H1 (cell line): Measurements from ENCODE around the gene SNX13.

ENCODE experiments used
- EZH2 ChIP-seq: fragments of 200-600 bp; sonication (generic); IDR thresholded peaks from 2 replicates; pipeline ENCODE4 v1.7.1; 2012; ENCODE audit warnings: low read depth, mild to moderate bottlenecking, moderate library complexity, low read length, inconsistent platforms; ENCODE audit not compliant: severe bottlenecking
- FOSL1 ChIP-seq: IDR thresholded peaks from 2 replicates; pipeline ENCODE4 v1.6.1; 2011; ENCODE audit warnings: mild to moderate bottlenecking, low read depth, low read length, moderate library complexity; ENCODE audit not compliant: insufficient read depth
- POLR2A ChIP-seq, 2 experiments: IDR thresholded peaks; 1 replicate in 1 of 2; 2 replicates in 1 of 2; pipeline ENCODE4 v1.6.1; 2011; ENCODE audit warnings: low read depth in 2 of 2, low read length in 2 of 2, mild to moderate bottlenecking in 2 of 2; ENCODE audit errors: control extremely low read depth in 1 of 2
- POLR2AphosphoS5 ChIP-seq: IDR thresholded peaks from 2 replicates; pipeline ENCODE4 v1.6.1; 2011; ENCODE audit warnings: low read depth, low read length
- SRF ChIP-seq: IDR thresholded peaks from 2 replicates; pipeline ENCODE4 v1.6.1; 2011; ENCODE audit warnings: mild to moderate bottlenecking, low read depth, low read length, moderate library complexity
- SUZ12 ChIP-seq: fragments of 200-600 bp; sonication (generic); IDR thresholded peaks from 2 replicates; pipeline ENCODE4 v1.6.1; 2012; ENCODE audit warnings: mild to moderate bottlenecking, inconsistent platforms, low read length, moderate library complexity, mixed read lengths
- TF ChIP-seq, protein P1 (sequence below), 3 experiments: IDR thresholded peaks; 1 replicate in 2 of 3; 2 replicates in 1 of 3; pipeline versions ENCODE4 v1.5.1 to v1.6.1; 2011; ENCODE audit warnings: low read length in 3 of 3, mild to moderate bottlenecking in 3 of 3, inconsistent platforms in 2 of 3, low read depth in 1 of 3, moderate library complexity in 1 of 3; ENCODE audit not compliant: insufficient read depth in 1 of 3; ENCODE audit errors: control extremely low read depth in 1 of 3
- TF ChIP-seq, protein P2 (sequence below): IDR thresholded peaks from 2 replicates; pipeline ENCODE4 v1.6.1; 2012; ENCODE audit warnings: inconsistent platforms
- TF ChIP-seq, protein P3 (sequence below): IDR thresholded peaks from 2 replicates; pipeline ENCODE4 v1.6.1; 2011; ENCODE audit warnings: low read length, improper control_type of control experiment

DNA sequence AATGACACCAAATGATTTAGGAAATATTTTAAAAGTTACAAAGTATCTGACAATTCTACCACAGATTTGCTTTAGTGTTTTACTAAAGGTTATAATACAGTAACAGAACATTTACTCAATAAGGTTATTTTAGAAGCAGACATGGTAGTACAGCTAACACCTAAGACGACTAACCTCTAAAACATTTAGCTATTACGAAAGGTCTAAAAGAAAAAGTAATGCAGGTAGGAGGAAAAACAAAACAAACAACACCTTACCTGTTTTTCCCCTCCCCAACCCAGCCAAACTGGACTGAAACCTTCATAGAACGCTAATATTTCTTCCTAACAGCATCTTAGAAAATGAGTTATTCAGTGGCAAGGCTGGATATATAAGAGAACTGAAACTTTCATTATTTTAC, 111.3 kb downstream of the SNX13 start:
- TF ChIP-seq POLR2A (IDR thresholded peaks at IDR 0.05; ENCODE audit: control extremely low read depth in 1 of 2, low read depth in 2 of 2, low read length in 2 of 2) (no peak), SUZ12 (no peak), FOSL1 (no peak), POLR2AphosphoS5 (no peak), SRF (no peak), EZH2 (no peak)
- TF ChIP-seq, protein P1, sequence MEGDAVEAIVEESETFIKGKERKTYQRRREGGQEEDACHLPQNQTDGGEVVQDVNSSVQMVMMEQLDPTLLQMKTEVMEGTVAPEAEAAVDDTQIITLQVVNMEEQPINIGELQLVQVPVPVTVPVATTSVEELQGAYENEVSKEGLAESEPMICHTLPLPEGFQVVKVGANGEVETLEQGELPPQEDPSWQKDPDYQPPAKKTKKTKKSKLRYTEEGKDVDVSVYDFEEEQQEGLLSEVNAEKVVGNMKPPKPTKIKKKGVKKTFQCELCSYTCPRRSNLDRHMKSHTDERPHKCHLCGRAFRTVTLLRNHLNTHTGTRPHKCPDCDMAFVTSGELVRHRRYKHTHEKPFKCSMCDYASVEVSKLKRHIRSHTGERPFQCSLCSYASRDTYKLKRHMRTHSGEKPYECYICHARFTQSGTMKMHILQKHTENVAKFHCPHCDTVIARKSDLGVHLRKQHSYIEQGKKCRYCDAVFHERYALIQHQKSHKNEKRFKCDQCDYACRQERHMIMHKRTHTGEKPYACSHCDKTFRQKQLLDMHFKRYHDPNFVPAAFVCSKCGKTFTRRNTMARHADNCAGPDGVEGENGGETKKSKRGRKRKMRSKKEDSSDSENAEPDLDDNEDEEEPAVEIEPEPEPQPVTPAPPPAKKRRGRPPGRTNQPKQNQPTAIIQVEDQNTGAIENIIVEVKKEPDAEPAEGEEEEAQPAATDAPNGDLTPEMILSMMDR (IDR thresholded peaks at IDR 0.05; ENCODE audit: control extremely low read depth in 1 of 3, insufficient read depth in 1 of 3, low read depth in 1 of 3, low read length in 3 of 3): no peak
- TF ChIP-seq, protein P2, sequence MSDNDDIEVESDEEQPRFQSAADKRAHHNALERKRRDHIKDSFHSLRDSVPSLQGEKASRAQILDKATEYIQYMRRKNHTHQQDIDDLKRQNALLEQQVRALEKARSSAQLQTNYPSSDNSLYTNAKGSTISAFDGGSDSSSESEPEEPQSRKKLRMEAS: no peak
- TF ChIP-seq, protein P3, sequence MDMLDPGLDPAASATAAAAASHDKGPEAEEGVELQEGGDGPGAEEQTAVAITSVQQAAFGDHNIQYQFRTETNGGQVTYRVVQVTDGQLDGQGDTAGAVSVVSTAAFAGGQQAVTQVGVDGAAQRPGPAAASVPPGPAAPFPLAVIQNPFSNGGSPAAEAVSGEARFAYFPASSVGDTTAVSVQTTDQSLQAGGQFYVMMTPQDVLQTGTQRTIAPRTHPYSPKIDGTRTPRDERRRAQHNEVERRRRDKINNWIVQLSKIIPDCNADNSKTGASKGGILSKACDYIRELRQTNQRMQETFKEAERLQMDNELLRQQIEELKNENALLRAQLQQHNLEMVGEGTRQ: no peak
